GM10266 (cell line): ENCODE results near the gene AKR1B1.

Experiments used
- DNase-seq: peaks from one replicate; pipeline ENCODE4 v3.0.0; 2012; ENCODE audit errors: extremely low spot score
- CTCF ChIP-seq: IDR thresholded peaks from 2 replicates; pipeline ENCODE4 v1.5.1; 2012; ENCODE audit warnings: mild to moderate bottlenecking, low read depth; ENCODE audit not compliant: control insufficient read depth, insufficient read depth; ENCODE audit errors: missing control alignments

The AKR1B1 gene

GRCh38 chr7:134458806-134459698 is at the start of gene AKR1B1:
AKR1B1 (minus strand) TSS chr7:134459100; CDS start chr7:134459062, 38 bp downstream.
- peak; percentile 95 for DNase-seq
- peak; percentile 66 for TF ChIP-seq CTCF

- TF ChIP-seq CTCF = no peak
- DNase-seq = no peak
Observed at GRCh38 chr7:134505856-134506255, 47.0 kb upstream of the AKR1B1 start.

- no peak for TF ChIP-seq CTCF
- DNase-seq = no peak
Observed at GRCh38 chr7:134504660-134505164, 45.8 kb upstream of the AKR1B1 start.

GRCh38 chr7:134502463-134503371 is 43.8 kb upstream of the AKR1B1 start:
- TF ChIP-seq CTCF = no peak
- no peak for DNase-seq

GRCh38 chr7:134500982-134501381 is 42.1 kb upstream of the AKR1B1 start:
- no peak for TF ChIP-seq CTCF
- DNase-seq = no peak

GRCh38 chr7:134500406-134500805 is 41.5 kb upstream of the AKR1B1 start:
- no peak for TF ChIP-seq CTCF
- DNase-seq = no peak
